Measurements from ENCODE around the gene SLC4A5. TPM values are rescaled to one million over a fixed set of nuclear protein-coding genes. Genes with fewer than 3 reads are reported as not detected.

Gene SLC4A5
- total RNA-seq, 1 donor from 2014 or later, result 4.4 TPM

- Histone ChIP-seq H3K27me3 (no peaks in the 10 kb centered on the region), H3K36me3 (peaks cover 0 to 7% of the 10 kb centered on the region in 2 donors), H3K9me3 (no peaks in the 10 kb centered on the region), H3K4me3 (no peak overlapping the region), H3K4me1 (no peaks in the 10 kb centered on the region), H3K27ac (no peak overlapping the region)
- TF ChIP-seq POLR2AphosphoS5 (IDR thresholded peaks at IDR 0.05; ENCODE audit: insufficient read depth in 1 of 2, low read depth in 1 of 2), result no peak
- TF ChIP-seq POLR2A (IDR thresholded peaks at IDR 0.05), result no peak
- TF ChIP-seq CTCF (IDR thresholded peaks at IDR 0.05), result no peak
- intact Hi-C loops (cut with DNase I), result no loop called here
- DNase-seq (ENCODE audit: extremely low spot score in 2 of 2), result no peak
Measured at GRCh38 chr2:74297391-74297790, 45.8 kb downstream of the SLC4A5 start.

- no peak overlapping the region for H3K4me3 ChIP-seq
- no peaks in the 10 kb centered on the region for H3K27me3 ChIP-seq
- no peaks in the 10 kb centered on the region for H3K4me1 ChIP-seq
- no peak for DNase-seq (ENCODE audit: extremely low spot score in 2 of 2)
- no peaks in the 10 kb centered on the region for H3K36me3 ChIP-seq
- H3K27ac ChIP-seq, result no peak overlapping the region
- TF ChIP-seq POLR2AphosphoS5 (IDR thresholded peaks at IDR 0.05; ENCODE audit: insufficient read depth in 1 of 2, low read depth in 1 of 2) (no peak), CTCF (IDR thresholded peaks at IDR 0.05) (no peak), POLR2A (IDR thresholded peaks at IDR 0.05) (no peak)
- intact Hi-C loops (cut with DNase I), result no loop called here
- H3K9me3 ChIP-seq, result no peaks in the 10 kb centered on the region
Measured at GRCh38 chr2:74293191-74293991, 49.8 kb downstream of the SLC4A5 start.

GRCh38 chr2:74292751-74293150 is 50.5 kb downstream of the SLC4A5 start:
- DNase-seq (ENCODE audit: extremely low spot score in 2 of 2), result no peak
- Histone ChIP-seq H3K9me3 (no peaks in the 10 kb centered on the region), H3K4me1 (no peaks in the 10 kb centered on the region), H3K27ac (no peak overlapping the region), H3K36me3 (no peaks in the 10 kb centered on the region), H3K4me3 (no peak overlapping the region), H3K27me3 (no peaks in the 10 kb centered on the region)
- intact Hi-C loops (cut with DNase I), result no loop called here
- TF ChIP-seq POLR2AphosphoS5 (IDR thresholded peaks at IDR 0.05; ENCODE audit: insufficient read depth in 1 of 2, low read depth in 1 of 2) (no peak), CTCF (IDR thresholded peaks at IDR 0.05) (no peak), POLR2A (IDR thresholded peaks at IDR 0.05) (no peak)

- H3K4me3 ChIP-seq, result no peak overlapping the region
- intact Hi-C loops (cut with DNase I), result no loop called here
- H3K27ac ChIP-seq, result no peak overlapping the region
- DNase-seq (ENCODE audit: extremely low spot score in 2 of 2), result no peak
- no peaks in the 10 kb centered on the region for H3K36me3 ChIP-seq
- H3K4me1 ChIP-seq, result no peaks in the 10 kb centered on the region
- TF ChIP-seq CTCF (IDR thresholded peaks at IDR 0.05), result no peak
- no peak for TF ChIP-seq POLR2AphosphoS5 (IDR thresholded peaks at IDR 0.05; ENCODE audit: insufficient read depth in 1 of 2, low read depth in 1 of 2)
- no peak for TF ChIP-seq POLR2A (IDR thresholded peaks at IDR 0.05)
- no peaks in the 10 kb centered on the region for H3K27me3 ChIP-seq
- no peaks in the 10 kb centered on the region for H3K9me3 ChIP-seq
Measured at GRCh38 chr2:74291886-74292621, 51.2 kb downstream of the SLC4A5 start.

- TF ChIP-seq POLR2A (IDR thresholded peaks at IDR 0.05) (no peak), POLR2AphosphoS5 (IDR thresholded peaks at IDR 0.05; ENCODE audit: insufficient read depth in 1 of 2, low read depth in 1 of 2) (no peak), CTCF (IDR thresholded peaks at IDR 0.05) (no peak)
- intact Hi-C loops (cut with DNase I), result no loop called here
- no peak for DNase-seq (ENCODE audit: extremely low spot score in 2 of 2)
- H3K27ac ChIP-seq, result no peak overlapping the region
- H3K4me3 ChIP-seq, result no peak overlapping the region
- no peaks in the 10 kb centered on the region for H3K36me3 ChIP-seq
- H3K4me1 ChIP-seq, result no peaks in the 10 kb centered on the region
- no peaks in the 10 kb centered on the region for H3K9me3 ChIP-seq
- H3K27me3 ChIP-seq, result no peaks in the 10 kb centered on the region
Measured at GRCh38 chr2:74291218-74291544, 52.0 kb downstream of the SLC4A5 start.
